Measurements from ENCODE around the gene ACD.

- no peak for TF ChIP-seq YY1 (IDR thresholded peaks at IDR 0.05; ENCODE audit: insufficient read depth, insufficient read length)
- TF ChIP-seq ZNF274 (IDR thresholded peaks at IDR 0.05; ENCODE audit: low read depth, low read length) = no peak
- no peak for TF ChIP-seq SUZ12 (IDR thresholded peaks at IDR 0.05; ENCODE audit: extremely low read depth, insufficient read depth, insufficient read length)
These were observed 10.5 kb downstream of the ACD start for GRCh38 chr16:67649494-67649931.

All from NT2/D1 (cell line).